AG04450 (cell line): Measurements from ENCODE around the gene COTL1. TPM values are rescaled to one million over a fixed set of nuclear protein-coding genes. Genes with fewer than 3 reads are reported as not detected.

Experiments used
- CTCF ChIA-PET: fragments of 300-600, 350-600 bp; formaldehyde crosslinking; extraction: SDS; loops from one replicate; lab custom pipeline; 2022; ENCODE audit warnings: antibody characterized with exemption, inconsistent platforms; lab: Charles Lee
- POLR2A ChIA-PET: fragments of 350-600 bp; formaldehyde crosslinking; extraction: SDS; loops from one replicate; lab custom pipeline; 2021; ENCODE audit warnings: antibody characterized with exemption, inconsistent platforms; lab: Yijun Ruan, JAX
- DNase-seq: peaks from one replicate; pipeline ENCODE4 v3.0.0-alpha.2; 2011; ENCODE audit warnings: low read depth, low spot score
- H3K27ac ChIP-seq: one replicate; pipeline ENCODE4 v1.5.1; 2012; ENCODE audit warnings: low read depth, low read length, control low read depth
- H3K27me3 ChIP-seq: one replicate; pipeline ENCODE4 v1.6.0; 2012; ENCODE audit warnings: low read length; ENCODE audit not compliant: control insufficient read depth, insufficient read depth
- H3K4me3 ChIP-seq: 2 replicates; pipeline ENCODE4 v1.5.1; 2011; ENCODE audit warnings: mild to moderate bottlenecking, low read depth, low read length, control low read depth
- H3K9me3 ChIP-seq: 2 replicates; pipeline ENCODE4 v1.5.1; 2012; ENCODE audit warnings: low read length; ENCODE audit not compliant: control insufficient read depth, insufficient read depth
- CTCF ChIP-seq: IDR thresholded peaks from 2 replicates; pipeline ENCODE4 v1.5.1; 2011; ENCODE audit warnings: low read depth, low read length, control low read depth, inconsistent platforms
- polyA plus RNA-seq: library from polyadenylated mRNA; depleted of rRNA; stranded (reverse); fragments of >200 nt; gene quantifications from 2 replicates; pipeline ENCODE4 v1.2.3, GENCODE V29; 2011

The COTL1 gene
- polyA plus RNA-seq, 1 experiment = 153 TPM

GRCh38 chr16:84588991-84589390 lies 28.9 kb downstream of the COTL1 start:
- CTCF ChIA-PET = interaction anchor here (1.1 kb wide), 1 partner anchor 78 kb away, joined by 3 read pairs; no protein-coding TSS in a partner anchor
- TF ChIP-seq CTCF = no peak
- POLR2A ChIA-PET = no interaction called here
- Histone ChIP-seq H3K27me3 (no peaks in the 10 kb centered on the region), H3K4me3 (no peak overlapping the region), H3K9me3 (no peaks in the 10 kb centered on the region; the same call in 1 of the 2 replicates), H3K27ac (no peak overlapping the region)
- no peak for DNase-seq

GRCh38 chr16:84585886-84586285 lies 32.0 kb downstream of the COTL1 start:
- ChIA-PET POLR2A (no interaction called here), CTCF (no interaction called here)
- TF ChIP-seq CTCF = no peak
- no peak overlapping the region for H3K4me3 ChIP-seq
- no peak for DNase-seq
- H3K27ac ChIP-seq = no peak overlapping the region
- no peaks in the 10 kb centered on the region for H3K27me3 ChIP-seq
- no peaks in the 10 kb centered on the region; the same call in 1 of the 2 replicates for H3K9me3 ChIP-seq

- no peaks in the 10 kb centered on the region; the same call in 1 of the 2 replicates for H3K9me3 ChIP-seq
- H3K4me3 ChIP-seq = no peak overlapping the region
- DNase-seq = no peak
- no peak for TF ChIP-seq CTCF
- no peak overlapping the region for H3K27ac ChIP-seq
- H3K27me3 ChIP-seq = no peaks in the 10 kb centered on the region
- CTCF ChIA-PET = no interaction called here
- POLR2A ChIA-PET = no interaction called here
Observed at GRCh38 chr16:84585467-84585866, 32.4 kb downstream of the COTL1 start.

- no peak for TF ChIP-seq CTCF
- POLR2A ChIA-PET = interaction anchor here (0.6 kb wide), 1 partner anchor 29 kb away, joined by 8 read pairs; no protein-coding TSS in a partner anchor
- H3K9me3 ChIP-seq = no peaks in the 10 kb centered on the region
- no peak for DNase-seq
- H3K27ac ChIP-seq = no peak overlapping the region
- CTCF ChIA-PET = interaction anchor here (1.3 kb wide), 1 partner anchor 142 kb away, joined by 4 read pairs; no protein-coding TSS in a partner anchor
- H3K4me3 ChIP-seq = no peak overlapping the region
- no peaks in the 10 kb centered on the region for H3K27me3 ChIP-seq
Observed at GRCh38 chr16:84584678-84585077, 33.2 kb downstream of the COTL1 start.

- DNase-seq = no peak
- Histone ChIP-seq H3K27ac (no peak overlapping the region), H3K9me3 (no peaks in the 10 kb centered on the region), H3K27me3 (no peaks in the 10 kb centered on the region), H3K4me3 (no peak overlapping the region)
- no peak for TF ChIP-seq CTCF
- POLR2A ChIA-PET = no interaction called here
- CTCF ChIA-PET = interaction anchor here (1.2 to 1.3 kb wide), 2 partner anchors 73 to 142 kb away, joined by 3 to 4 read pairs; no protein-coding TSS in a partner anchor
Observed at GRCh38 chr16:84583995-84584394, 33.9 kb downstream of the COTL1 start.
